Activated T-cell treated with anti-CD3 and anti-CD28 coated beads, Interleukin-2, amount 50 U/mL, for 1 hour (primary cell): ENCODE results near the gene TALDO1.
A peak's percentile ranks its signal among the peaks of the same experiment; 100 is the strongest.

Experiments used
- DNase-seq: peaks from one replicate; pipeline ENCODE4 v3.0.0-alpha.2; 2020

TALDO1 gene

GRCh38 chr11:770642-771616 lies 23.7 kb downstream of the TALDO1 start:
- no peak for DNase-seq

GRCh38 chr11:771617-772204 lies 24.4 kb downstream of the TALDO1 start:
- DNase-seq: no peak

GRCh38 chr11:772429-773390 lies 25.4 kb downstream of the TALDO1 start:
- DNase-seq: no peak

- DNase-seq: no peak
Measured at GRCh38 chr11:773425-773824, 26.2 kb downstream of the TALDO1 start.

GRCh38 chr11:773830-774229 lies 26.6 kb downstream of the TALDO1 start:
- no peak for DNase-seq

- DNase-seq: no peak
Measured at GRCh38 chr11:774873-775592, 27.8 kb downstream of the TALDO1 start.

- no peak for DNase-seq
Measured at GRCh38 chr11:776263-776560, 28.9 kb downstream of the TALDO1 start.

- DNase-seq: peak; percentile 37
Measured at GRCh38 chr11:776561-777287, 29.5 kb downstream of the TALDO1 start.

GRCh38 chr11:777288-778255 lies 30.3 kb downstream of the TALDO1 start, which contains the start of gene GATD1:
Gene GATD1 (minus strand): TSS chr11:777487. CDS start chr11:777462, 25 bp downstream.
- DNase-seq: peak; percentile 97

- DNase-seq: no peak
Measured at GRCh38 chr11:778976-779954, 32.0 kb downstream of the TALDO1 start.

GRCh38 chr11:779955-780532 lies 32.8 kb downstream of the TALDO1 start:
- DNase-seq: no peak

GRCh38 chr11:782264-783174 lies 35.3 kb downstream of the TALDO1 start:
- no peak for DNase-seq

- DNase-seq: no peak
Measured at GRCh38 chr11:783581-784015, 36.3 kb downstream of the TALDO1 start.

GRCh38 chr11:786235-787083 lies 39.2 kb downstream of the TALDO1 start:
- DNase-seq: no peak

- no peak for DNase-seq
Measured at GRCh38 chr11:787084-787675, 39.9 kb downstream of the TALDO1 start.

- no peak for DNase-seq
Measured at GRCh38 chr11:788009-788640, 40.9 kb downstream of the TALDO1 start.
